ENCODE measurements around the gene CEP295NL.

DNA sequence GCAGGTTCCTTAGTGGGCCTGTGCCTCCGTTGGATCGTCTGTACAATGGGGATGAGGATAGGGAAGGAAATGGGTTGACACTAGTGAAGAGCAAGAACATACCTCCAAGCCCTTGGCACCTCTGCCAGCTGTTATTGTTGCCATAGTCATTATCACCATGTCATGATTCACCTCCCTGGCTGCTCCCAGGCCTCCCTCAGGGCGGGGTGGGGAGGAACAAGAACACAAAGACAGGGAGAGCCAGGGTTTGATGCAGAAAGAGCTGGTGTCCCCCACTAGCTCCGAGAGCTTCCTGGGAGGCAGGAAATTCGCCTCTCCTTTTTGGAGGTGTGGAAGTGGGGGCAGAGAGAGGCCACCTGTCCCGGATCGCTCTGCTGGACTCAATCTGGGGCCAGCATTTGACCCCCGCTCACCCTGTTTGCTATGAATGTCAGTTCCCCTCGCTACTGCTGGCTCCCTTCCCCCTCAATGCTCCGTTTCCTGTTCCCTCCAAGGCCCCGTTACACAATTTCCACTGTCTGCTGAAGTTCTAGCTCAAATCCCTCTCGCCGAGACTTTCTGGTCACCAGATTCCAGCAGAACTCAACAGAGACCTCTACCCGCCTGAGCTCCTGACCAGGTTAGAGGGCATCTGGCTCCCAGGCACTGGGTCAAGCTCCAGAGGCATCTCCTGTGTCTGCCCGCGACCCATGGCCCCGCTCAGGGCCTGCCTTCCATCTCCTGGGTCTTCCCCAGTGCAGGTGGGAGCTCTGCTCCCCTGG, 13.1 kb upstream of the CEP295NL start:
- TF ChIP-seq, protein P1, sequence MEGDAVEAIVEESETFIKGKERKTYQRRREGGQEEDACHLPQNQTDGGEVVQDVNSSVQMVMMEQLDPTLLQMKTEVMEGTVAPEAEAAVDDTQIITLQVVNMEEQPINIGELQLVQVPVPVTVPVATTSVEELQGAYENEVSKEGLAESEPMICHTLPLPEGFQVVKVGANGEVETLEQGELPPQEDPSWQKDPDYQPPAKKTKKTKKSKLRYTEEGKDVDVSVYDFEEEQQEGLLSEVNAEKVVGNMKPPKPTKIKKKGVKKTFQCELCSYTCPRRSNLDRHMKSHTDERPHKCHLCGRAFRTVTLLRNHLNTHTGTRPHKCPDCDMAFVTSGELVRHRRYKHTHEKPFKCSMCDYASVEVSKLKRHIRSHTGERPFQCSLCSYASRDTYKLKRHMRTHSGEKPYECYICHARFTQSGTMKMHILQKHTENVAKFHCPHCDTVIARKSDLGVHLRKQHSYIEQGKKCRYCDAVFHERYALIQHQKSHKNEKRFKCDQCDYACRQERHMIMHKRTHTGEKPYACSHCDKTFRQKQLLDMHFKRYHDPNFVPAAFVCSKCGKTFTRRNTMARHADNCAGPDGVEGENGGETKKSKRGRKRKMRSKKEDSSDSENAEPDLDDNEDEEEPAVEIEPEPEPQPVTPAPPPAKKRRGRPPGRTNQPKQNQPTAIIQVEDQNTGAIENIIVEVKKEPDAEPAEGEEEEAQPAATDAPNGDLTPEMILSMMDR (IDR thresholded peaks at IDR 0.05): no peak
- no peak for TF ChIP-seq POLR2A (IDR thresholded peaks at IDR 0.05)

All from uterus (tissue), 2 donors.